ENCODE measurements around the gene MTRR. TPM values are rescaled to one million over a fixed set of nuclear protein-coding genes. Genes with fewer than 3 reads are reported as not detected.

The MTRR gene
- total and polyA plus RNA-seq, 12 donors: 11.8 to 39.6 (median 29.4) TPM

DNA sequence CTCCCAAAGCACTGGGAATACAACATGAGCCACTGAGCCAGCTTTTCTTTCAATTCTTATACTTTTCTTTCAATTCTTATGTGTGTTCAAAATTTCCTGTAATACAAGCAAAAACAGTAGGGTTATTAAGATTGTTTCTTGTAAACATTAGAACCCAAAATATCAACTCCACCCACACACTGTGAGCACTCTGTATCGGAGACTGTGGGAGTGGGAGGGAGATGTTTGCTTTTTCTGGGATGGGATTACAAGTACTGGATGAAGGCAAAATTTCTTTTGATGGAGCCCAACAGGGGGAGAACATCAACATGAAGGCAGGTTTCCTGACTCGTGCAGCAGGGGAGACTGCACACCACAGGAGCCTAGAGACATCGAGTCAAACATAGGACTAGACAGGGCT lies 13.3 kb upstream of the MTRR start:
- Histone ChIP-seq H3K27me3 (peaks cover 0 to 14% (median 0%) of the 10 kb centered on the region in 7 donors), H3K4me1 (peaks cover 0 to 17% (median 0%) of the 10 kb centered on the region in 9 donors), H3K4me3 (no peak overlapping the region), H3K9me3 (no peaks in the 10 kb centered on the region), H3K27ac (no peak overlapping the region), H3K36me3 (peaks cover 0 to 34% (median 10%) of the 10 kb centered on the region in 9 donors)
- TF ChIP-seq, protein P1, sequence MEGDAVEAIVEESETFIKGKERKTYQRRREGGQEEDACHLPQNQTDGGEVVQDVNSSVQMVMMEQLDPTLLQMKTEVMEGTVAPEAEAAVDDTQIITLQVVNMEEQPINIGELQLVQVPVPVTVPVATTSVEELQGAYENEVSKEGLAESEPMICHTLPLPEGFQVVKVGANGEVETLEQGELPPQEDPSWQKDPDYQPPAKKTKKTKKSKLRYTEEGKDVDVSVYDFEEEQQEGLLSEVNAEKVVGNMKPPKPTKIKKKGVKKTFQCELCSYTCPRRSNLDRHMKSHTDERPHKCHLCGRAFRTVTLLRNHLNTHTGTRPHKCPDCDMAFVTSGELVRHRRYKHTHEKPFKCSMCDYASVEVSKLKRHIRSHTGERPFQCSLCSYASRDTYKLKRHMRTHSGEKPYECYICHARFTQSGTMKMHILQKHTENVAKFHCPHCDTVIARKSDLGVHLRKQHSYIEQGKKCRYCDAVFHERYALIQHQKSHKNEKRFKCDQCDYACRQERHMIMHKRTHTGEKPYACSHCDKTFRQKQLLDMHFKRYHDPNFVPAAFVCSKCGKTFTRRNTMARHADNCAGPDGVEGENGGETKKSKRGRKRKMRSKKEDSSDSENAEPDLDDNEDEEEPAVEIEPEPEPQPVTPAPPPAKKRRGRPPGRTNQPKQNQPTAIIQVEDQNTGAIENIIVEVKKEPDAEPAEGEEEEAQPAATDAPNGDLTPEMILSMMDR (IDR thresholded peaks at IDR 0.05): no peak
- ATAC-seq (no peak), DNase-seq (no peak)
- intact Hi-C loops (cut with DNase I): loop anchor here in 1 of 10 donors (5.0 kb wide), 1 partner anchor 1088 kb away; no protein-coding TSS in a partner anchor
- 64 to 71% methylated on average over 3 of the region's 3 CpGs for WGBS, 2 donors

DNA sequence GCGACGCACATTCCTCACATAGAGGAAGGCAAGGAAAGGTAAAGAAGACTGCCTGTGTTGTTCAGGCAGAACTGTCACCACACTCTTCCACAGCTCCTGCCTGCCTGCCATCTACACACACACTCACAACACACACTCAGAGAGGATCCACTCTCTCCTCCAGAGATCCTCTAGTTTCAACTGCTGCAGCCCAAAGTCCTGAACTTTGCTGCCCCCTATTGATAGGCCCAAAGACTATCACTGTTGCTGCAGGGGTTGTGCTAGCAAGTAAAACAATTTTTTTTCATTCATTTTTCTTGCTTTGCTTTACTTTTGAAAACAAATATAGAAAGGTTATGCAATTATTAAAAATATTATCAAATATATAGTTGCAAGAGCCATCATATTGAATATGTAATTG lies 12.1 kb upstream of the MTRR start:
- Histone ChIP-seq H3K27me3 (peaks cover 0 to 2% (median 0%) of the 10 kb centered on the region in 7 donors), H3K9me3 (no peaks in the 10 kb centered on the region), H3K36me3 (peaks cover 0 to 47% (median 16%) of the 10 kb centered on the region in 9 donors), H3K4me3 (no peak overlapping the region), H3K4me1 (peaks cover 0 to 9% (median 0%) of the 10 kb centered on the region in 9 donors), H3K27ac (no peak overlapping the region)
- WGBS, 2 donors: 95 to 97% methylated on average over 2 of the region's 2 CpGs
- DNase-seq (peak in 1 of 2 donors; percentile 20), ATAC-seq (peak in 4 of 8 donors; percentile 46 to 68 (median 65))
- TF ChIP-seq, protein P1 (IDR thresholded peaks at IDR 0.05): peak; percentile 35 to 72 (median 68)
- intact Hi-C loops (cut with DNase I): loop anchor here in 1 of 10 donors (5.0 kb wide), 1 partner anchor 1090 kb away; no protein-coding TSS in a partner anchor

DNA sequence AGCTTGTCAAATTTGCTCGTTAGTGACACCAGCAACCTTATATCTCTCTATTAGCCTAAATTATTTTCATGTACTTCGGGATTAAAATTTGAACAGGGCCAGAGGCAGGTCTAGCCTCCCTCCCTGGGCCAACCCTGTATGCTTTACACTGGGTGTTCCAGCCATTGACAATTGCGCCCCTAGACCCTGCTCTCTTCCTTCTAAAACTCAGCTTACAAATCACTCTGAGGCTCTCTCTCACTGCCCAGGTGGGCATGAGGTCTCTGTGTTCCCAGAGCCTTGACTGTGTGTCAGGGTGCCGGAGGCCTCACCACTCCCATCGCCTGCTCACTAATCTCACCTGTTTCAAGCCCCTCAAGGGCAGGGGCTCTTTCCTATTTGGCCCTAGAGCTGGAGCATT lies 11.6 kb upstream of the MTRR start:
- peaks cover 0 to 4% (median 0%) of the 10 kb centered on the region in 9 donors for H3K4me1 ChIP-seq
- ATAC-seq: no peak
- WGBS, 2 donors: 77 to 80% methylated on average over 5 of the region's 5 CpGs

DNA sequence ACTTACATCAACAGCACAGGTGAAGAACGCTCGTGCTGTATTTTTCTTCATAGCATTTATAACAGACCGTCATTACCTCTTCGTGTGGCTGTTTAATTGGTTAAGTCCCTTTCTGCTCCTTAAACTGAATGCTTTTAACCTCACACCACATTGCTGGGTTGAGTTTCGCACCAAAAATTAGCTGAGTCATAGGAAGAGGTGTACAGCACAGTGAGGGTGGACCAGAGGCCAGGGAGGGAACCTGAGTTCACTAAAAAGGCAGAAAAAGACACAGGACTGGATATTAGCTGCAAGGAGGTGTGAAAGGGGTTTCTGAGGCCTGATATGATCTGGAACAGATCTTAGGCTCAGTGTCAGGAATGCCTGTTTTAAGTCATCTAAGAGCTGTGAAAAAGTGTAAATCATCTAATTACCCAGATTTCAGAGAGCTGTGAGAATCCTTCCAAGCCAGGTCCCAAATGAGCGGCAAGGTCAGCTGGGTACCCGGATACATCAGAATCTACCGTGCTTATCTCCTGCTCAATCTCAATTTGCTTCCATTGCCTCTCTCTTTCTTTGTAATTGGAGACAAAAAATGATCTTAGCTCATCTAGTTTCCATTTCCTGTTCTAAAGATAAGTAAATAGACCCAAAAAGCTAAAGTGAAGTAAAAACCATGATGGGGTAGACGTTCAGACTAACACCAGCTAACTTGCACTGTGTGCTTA lies 10.9 kb upstream of the MTRR start:
- H3K4me1 ChIP-seq: peaks cover 0 to under 1% (median 0%) of the 10 kb centered on the region in 9 donors
- H3K9me3 ChIP-seq: no peaks in the 10 kb centered on the region
- no peak overlapping the region for H3K4me3 ChIP-seq
- 78 to 83% methylated on average over 9 of the region's 9 CpGs for WGBS, 2 donors
- H3K27ac ChIP-seq: no peak overlapping the region
- TF ChIP-seq, protein P1 (IDR thresholded peaks at IDR 0.05): no peak
- intact Hi-C loops (cut with DNase I): loop anchor here in 1 of 10 donors (5.0 kb wide), 1 partner anchor 1091 kb away; no protein-coding TSS in a partner anchor
- no peak for DNase-seq
- no peaks in the 10 kb centered on the region for H3K27me3 ChIP-seq
- ATAC-seq: no peak
- H3K36me3 ChIP-seq: peaks cover 0 to 59% (median 21%) of the 10 kb centered on the region in 9 donors

More for the DNA sequence above, 11.6 kb upstream of the MTRR start:
- intact Hi-C loops (cut with DNase I): loop anchor here in 1 of 10 donors (5.0 kb wide), 1 partner anchor 1090 kb away; no protein-coding TSS in a partner anchor
- H3K4me3 ChIP-seq: no peak overlapping the region
- DNase-seq: no peak
- no peaks in the 10 kb centered on the region for H3K9me3 ChIP-seq
- no peak overlapping the region for H3K27ac ChIP-seq
- H3K36me3 ChIP-seq: peaks cover 0 to 52% (median 20%) of the 10 kb centered on the region in 9 donors
- TF ChIP-seq, protein P1 (IDR thresholded peaks at IDR 0.05): no peak
- H3K27me3 ChIP-seq: no peaks in the 10 kb centered on the region
